GM12864 (cell line): ENCODE measurements around the gene IRX6.

Experiments used
- DNase-seq: peaks from one replicate; pipeline ENCODE4 v3.0.0-alpha.2; 2011; ENCODE audit warnings: low read depth
- H3K4me3 ChIP-seq: 2 replicates; pipeline ENCODE4 v1.5.1; 2011; ENCODE audit warnings: mild to moderate bottlenecking, low read depth, low read length, control low read depth
- CTCF ChIP-seq: IDR thresholded peaks from 2 replicates; pipeline ENCODE4 v1.5.1; 2011; ENCODE audit warnings: low read depth, mild to moderate bottlenecking, moderate library complexity, low read length, control low read depth, inconsistent platforms; ENCODE audit errors: missing control alignments

The IRX6 gene

GRCh38 chr16:55294129-55294528, 29.9 kb upstream of the IRX6 start:
- TF ChIP-seq CTCF, result peak; percentile 16
- H3K4me3 ChIP-seq, result no peak overlapping the region
- DNase-seq, result no peak

- no peak for DNase-seq
- no peak overlapping the region for H3K4me3 ChIP-seq
- no peak for TF ChIP-seq CTCF
Observed at GRCh38 chr16:55294931-55295342, 29.1 kb upstream of the IRX6 start.

- TF ChIP-seq CTCF, result no peak
- DNase-seq, result no peak
- no peak overlapping the region for H3K4me3 ChIP-seq
Observed at GRCh38 chr16:55297062-55297909, 26.7 kb upstream of the IRX6 start.

GRCh38 chr16:55297910-55298479, 26.0 kb upstream of the IRX6 start:
- no peak for DNase-seq
- no peak for TF ChIP-seq CTCF
- no peak overlapping the region for H3K4me3 ChIP-seq

- DNase-seq, result no peak
- TF ChIP-seq CTCF, result no peak
- no peak overlapping the region for H3K4me3 ChIP-seq
Observed at GRCh38 chr16:55301385-55302008, 22.5 kb upstream of the IRX6 start.

- TF ChIP-seq CTCF, result no peak
- no peak overlapping the region for H3K4me3 ChIP-seq
- no peak for DNase-seq
Observed at GRCh38 chr16:55302635-55303034, 21.4 kb upstream of the IRX6 start.
